ENCODE results near the gene PCNA. TPM values are rescaled to one million over a fixed set of nuclear protein-coding genes. Genes with fewer than 3 reads are reported as not detected.
A peak's percentile ranks its signal among the peaks of the same experiment; 100 is the strongest.

The PCNA gene
- total and polyA plus RNA-seq, 9 of the 15 experiments (the other 6 are each of a cell fraction or from before 2014, with no cell fraction given): 213 to 390 (median 291) TPM

- TF ChIP-seq, protein P1, sequence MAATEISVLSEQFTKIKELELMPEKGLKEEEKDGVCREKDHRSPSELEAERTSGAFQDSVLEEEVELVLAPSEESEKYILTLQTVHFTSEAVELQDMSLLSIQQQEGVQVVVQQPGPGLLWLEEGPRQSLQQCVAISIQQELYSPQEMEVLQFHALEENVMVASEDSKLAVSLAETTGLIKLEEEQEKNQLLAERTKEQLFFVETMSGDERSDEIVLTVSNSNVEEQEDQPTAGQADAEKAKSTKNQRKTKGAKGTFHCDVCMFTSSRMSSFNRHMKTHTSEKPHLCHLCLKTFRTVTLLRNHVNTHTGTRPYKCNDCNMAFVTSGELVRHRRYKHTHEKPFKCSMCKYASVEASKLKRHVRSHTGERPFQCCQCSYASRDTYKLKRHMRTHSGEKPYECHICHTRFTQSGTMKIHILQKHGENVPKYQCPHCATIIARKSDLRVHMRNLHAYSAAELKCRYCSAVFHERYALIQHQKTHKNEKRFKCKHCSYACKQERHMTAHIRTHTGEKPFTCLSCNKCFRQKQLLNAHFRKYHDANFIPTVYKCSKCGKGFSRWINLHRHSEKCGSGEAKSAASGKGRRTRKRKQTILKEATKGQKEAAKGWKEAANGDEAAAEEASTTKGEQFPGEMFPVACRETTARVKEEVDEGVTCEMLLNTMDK (IDR thresholded peaks at IDR 0.05; ENCODE audit: borderline replicate concordance, insufficient read depth, low read depth, low read length, poor library complexity, severe bottlenecking): peak; percentile 63
- TF ChIP-seq GTF2A2 (tag; IDR thresholded peaks at IDR 0.05) (no peak), ZNF3 (CRISPR knock-in tag; IDR thresholded peaks at IDR 0.05) (no peak), ATF1 (CRISPR knock-in tag; IDR thresholded peaks at IDR 0.05) (no peak), ATF1 (tag; IDR thresholded peaks at IDR 0.05) (peak; percentile 30; the same call in 1 of the 2 replicates), ZNF668 (CRISPR knock-in tag; IDR thresholded peaks at IDR 0.05) (no peak), POLR3A (IDR thresholded peaks at IDR 0.05; ENCODE audit: borderline replicate concordance, extremely low read depth, insufficient read depth, insufficient read length) (no peak), SLC30A9 (CRISPR knock-in tag; IDR thresholded peaks at IDR 0.05) (no peak), LARP7 (IDR thresholded peaks at IDR 0.05) (no peak), PYGO2 (tag; IDR thresholded peaks at IDR 0.05) (no peak), MCM2 (IDR thresholded peaks at IDR 0.05; ENCODE audit: low read depth) (no peak), ATF7 (IDR thresholded peaks at IDR 0.05) (no peak)
- TF ChIP-seq, protein P2, sequence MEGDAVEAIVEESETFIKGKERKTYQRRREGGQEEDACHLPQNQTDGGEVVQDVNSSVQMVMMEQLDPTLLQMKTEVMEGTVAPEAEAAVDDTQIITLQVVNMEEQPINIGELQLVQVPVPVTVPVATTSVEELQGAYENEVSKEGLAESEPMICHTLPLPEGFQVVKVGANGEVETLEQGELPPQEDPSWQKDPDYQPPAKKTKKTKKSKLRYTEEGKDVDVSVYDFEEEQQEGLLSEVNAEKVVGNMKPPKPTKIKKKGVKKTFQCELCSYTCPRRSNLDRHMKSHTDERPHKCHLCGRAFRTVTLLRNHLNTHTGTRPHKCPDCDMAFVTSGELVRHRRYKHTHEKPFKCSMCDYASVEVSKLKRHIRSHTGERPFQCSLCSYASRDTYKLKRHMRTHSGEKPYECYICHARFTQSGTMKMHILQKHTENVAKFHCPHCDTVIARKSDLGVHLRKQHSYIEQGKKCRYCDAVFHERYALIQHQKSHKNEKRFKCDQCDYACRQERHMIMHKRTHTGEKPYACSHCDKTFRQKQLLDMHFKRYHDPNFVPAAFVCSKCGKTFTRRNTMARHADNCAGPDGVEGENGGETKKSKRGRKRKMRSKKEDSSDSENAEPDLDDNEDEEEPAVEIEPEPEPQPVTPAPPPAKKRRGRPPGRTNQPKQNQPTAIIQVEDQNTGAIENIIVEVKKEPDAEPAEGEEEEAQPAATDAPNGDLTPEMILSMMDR (IDR thresholded peaks at IDR 0.05 in 2 of 3, conservative IDR thresholded peaks at IDR 0.05 in 1 of 3; ENCODE audit: insufficient read depth in 2 of 3, low read depth in 1 of 3, low read length in 3 of 3): peak; percentile 65 to 72 (median 66)
- TF ChIP-seq, protein P3, sequence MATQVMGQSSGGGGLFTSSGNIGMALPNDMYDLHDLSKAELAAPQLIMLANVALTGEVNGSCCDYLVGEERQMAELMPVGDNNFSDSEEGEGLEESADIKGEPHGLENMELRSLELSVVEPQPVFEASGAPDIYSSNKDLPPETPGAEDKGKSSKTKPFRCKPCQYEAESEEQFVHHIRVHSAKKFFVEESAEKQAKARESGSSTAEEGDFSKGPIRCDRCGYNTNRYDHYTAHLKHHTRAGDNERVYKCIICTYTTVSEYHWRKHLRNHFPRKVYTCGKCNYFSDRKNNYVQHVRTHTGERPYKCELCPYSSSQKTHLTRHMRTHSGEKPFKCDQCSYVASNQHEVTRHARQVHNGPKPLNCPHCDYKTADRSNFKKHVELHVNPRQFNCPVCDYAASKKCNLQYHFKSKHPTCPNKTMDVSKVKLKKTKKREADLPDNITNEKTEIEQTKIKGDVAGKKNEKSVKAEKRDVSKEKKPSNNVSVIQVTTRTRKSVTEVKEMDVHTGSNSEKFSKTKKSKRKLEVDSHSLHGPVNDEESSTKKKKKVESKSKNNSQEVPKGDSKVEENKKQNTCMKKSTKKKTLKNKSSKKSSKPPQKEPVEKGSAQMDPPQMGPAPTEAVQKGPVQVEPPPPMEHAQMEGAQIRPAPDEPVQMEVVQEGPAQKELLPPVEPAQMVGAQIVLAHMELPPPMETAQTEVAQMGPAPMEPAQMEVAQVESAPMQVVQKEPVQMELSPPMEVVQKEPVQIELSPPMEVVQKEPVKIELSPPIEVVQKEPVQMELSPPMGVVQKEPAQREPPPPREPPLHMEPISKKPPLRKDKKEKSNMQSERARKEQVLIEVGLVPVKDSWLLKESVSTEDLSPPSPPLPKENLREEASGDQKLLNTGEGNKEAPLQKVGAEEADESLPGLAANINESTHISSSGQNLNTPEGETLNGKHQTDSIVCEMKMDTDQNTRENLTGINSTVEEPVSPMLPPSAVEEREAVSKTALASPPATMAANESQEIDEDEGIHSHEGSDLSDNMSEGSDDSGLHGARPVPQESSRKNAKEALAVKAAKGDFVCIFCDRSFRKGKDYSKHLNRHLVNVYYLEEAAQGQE (IDR thresholded peaks at IDR 0.05; ENCODE audit: borderline replicate concordance): peak; percentile 62; the same call in 1 of the 2 replicates
- TF ChIP-seq, protein P3 (CRISPR knock-in tag; IDR thresholded peaks at IDR 0.05; ENCODE audit: low read depth): no peak
These were observed 18.9 kb downstream of the PCNA start (continued) for GRCh38 chr20:5100684-5101347.

All from K562 (cell line).